GM23338 (cell line): ENCODE data around the gene GPR176.

Experiments
- CREB1 ChIP-seq: fragments of 250-450 bp; sonication (Bioruptor Pico); IDR thresholded peaks from 2 replicates; pipeline ENCODE4 v1.5.0; 2020; ENCODE audit warnings: low read depth, mild to moderate bottlenecking, moderate library complexity
- CTCF ChIP-seq, 2 experiments: fragments of 200-600 bp in 1 of 2; sonication (generic) in 1 of 2; conservative IDR thresholded peaks; 2 replicates each; pipeline versions ENCODE4 v1.5.1 to v1.6.1; 2016 to 2017; ENCODE audit warnings: antibody characterized with exemption in 2 of 2, low read depth in 2 of 2, mild to moderate bottlenecking in 2 of 2, moderate library complexity in 1 of 2
- ETS1 ChIP-seq: IDR thresholded peaks from 2 replicates; pipeline ENCODE4 v1.6.1; 2016; ENCODE audit warnings: antibody characterized with exemption
- EZH2 ChIP-seq: fragments of 200-600 bp; sonication (generic); IDR thresholded peaks from one replicate; pipeline ENCODE4 v1.8.0; 2017; ENCODE audit warnings: antibody characterized with exemption, mild to moderate bottlenecking, low read depth; ENCODE audit not compliant: unreplicated experiment
- EZH2phosphoT487 ChIP-seq: fragments of 200-600 bp; sonication (generic); IDR thresholded peaks from one replicate; pipeline ENCODE4 v1.8.1; 2018; ENCODE audit warnings: antibody characterized with exemption; ENCODE audit not compliant: unreplicated experiment
- JUNB ChIP-seq: IDR thresholded peaks from one replicate; pipeline ENCODE4 v1.6.1; 2016; ENCODE audit warnings: antibody characterized with exemption; ENCODE audit not compliant: unreplicated experiment
- NANOG ChIP-seq: IDR thresholded peaks from 2 replicates; pipeline ENCODE4 v1.6.1; 2016; ENCODE audit warnings: antibody characterized with exemption, borderline replicate concordance
- POLR2AphosphoS5 ChIP-seq: IDR thresholded peaks from 2 replicates; pipeline ENCODE4 v1.6.1; 2016; ENCODE audit warnings: antibody characterized with exemption, low read depth
- REST ChIP-seq: IDR thresholded peaks from one replicate; pipeline ENCODE4 v1.6.1; 2018; ENCODE audit warnings: antibody characterized with exemption; ENCODE audit not compliant: unreplicated experiment
- STAT1 ChIP-seq: IDR thresholded peaks from one replicate; pipeline ENCODE4 v1.6.1; 2016; ENCODE audit warnings: antibody characterized with exemption; ENCODE audit not compliant: unreplicated experiment
- ZNF114 ChIP-seq: fragments of 250-450 bp; sonication (Bioruptor Pico); IDR thresholded peaks from 2 replicates; pipeline ENCODE4 v1.5.0; 2020; ENCODE audit warnings: mild to moderate bottlenecking, moderate library complexity
- ZNF331 ChIP-seq: fragments of 250-450 bp; sonication (Bioruptor Pico); IDR thresholded peaks from 2 replicates; pipeline ENCODE4 v1.5.0; 2020; ENCODE audit warnings: low read depth, mild to moderate bottlenecking, moderate library complexity
- ZNF462 ChIP-seq: fragments of 250-450 bp; sonication (Bioruptor Pico); IDR thresholded peaks from 2 replicates; pipeline ENCODE4 v1.5.0; 2020; ENCODE audit warnings: mild to moderate bottlenecking, moderate library complexity

- TF ChIP-seq EZH2phosphoT487 (no peak), EZH2 (no peak), CTCF (conservative IDR thresholded peaks at IDR 0.05; ENCODE audit: low read depth in 2 of 2) (no peak), REST (no peak), POLR2AphosphoS5 (no peak), CREB1 (CRISPR knock-in tag) (no peak), NANOG (no peak), STAT1 (no peak), JUNB (no peak), ZNF114 (CRISPR knock-in tag) (no peak), ZNF331 (CRISPR knock-in tag) (no peak), ETS1 (no peak), ZNF462 (CRISPR knock-in tag) (no peak)
These were observed 74.0 kb downstream of the GPR176 start for GRCh38 chr15:39846108-39846507.
